Hematopoietic multipotent progenitor cell treated with erythropoietin and hydrocortisone succinate and interleukin-3 and kit ligand, for 15 days (in vitro differentiated cells): Measurements from ENCODE around the gene MTHFD2L.
"Not testable (repeated sequence)": the region's sequence is repeated elsewhere in the genome, so short reads cannot be mapped to it uniquely, and the experiment has no call there.

Source experiments
- DNase-seq: peaks from one replicate; pipeline ENCODE4 v3.0.0-alpha.2; 2015; ENCODE audit warnings: low spot score

Gene MTHFD2L

GRCh38 chr4:74335341-74336021 lies 177.6 kb downstream of the MTHFD2L start:
- DNase-seq: no peak

GRCh38 chr4:74338792-74339333 lies 180.9 kb downstream of the MTHFD2L start:
- no peak for DNase-seq

- DNase-seq: no peak
Observed at GRCh38 chr4:74339501-74339900, 181.6 kb downstream of the MTHFD2L start.

- not testable (repeated sequence) for DNase-seq
Observed at GRCh38 chr4:74340421-74340820, 182.5 kb downstream of the MTHFD2L start.

- no peak for DNase-seq
Observed at GRCh38 chr4:74344031-74344430, 186.1 kb downstream of the MTHFD2L start.
